GM12878 (cell line): ENCODE results near the gene PAF1. TPM values are rescaled to one million over a fixed set of nuclear protein-coding genes. Genes with fewer than 3 reads are reported as not detected.

Source experiments
- BCL3 ChIP-seq: IDR thresholded peaks from 2 replicates; pipeline ENCODE4 v1.6.1; 2011; ENCODE audit warnings: borderline replicate concordance, low read depth, mild to moderate bottlenecking, moderate library complexity, low read length; ENCODE audit not compliant: insufficient read depth, poor library complexity, severe bottlenecking
- CBFB ChIP-seq: IDR thresholded peaks from 2 replicates; pipeline ENCODE4 v1.6.1; 2016; ENCODE audit warnings: antibody characterized with exemption, low read depth
- CREB1 ChIP-seq: IDR thresholded peaks from 2 replicates; pipeline ENCODE4 v1.6.1; 2012; ENCODE audit warnings: low read depth, mild to moderate bottlenecking, inconsistent platforms
- CREM ChIP-seq: IDR thresholded peaks from 2 replicates; pipeline ENCODE4 v1.6.1; 2014; ENCODE audit warnings: antibody characterized with exemption, low read depth
- CTCF ChIP-seq, 3 experiments: IDR thresholded peaks in 2 of 3; conservative IDR thresholded peaks in 1 of 3; 2 replicates each; pipeline ENCODE4 v1.5.1; 2011; ENCODE audit warnings: low read depth in 3 of 3, low read length in 3 of 3, mild to moderate bottlenecking in 3 of 3, control low read depth in 2 of 3, moderate library complexity in 2 of 3, inconsistent platforms in 1 of 3, mixed read lengths in 1 of 3; ENCODE audit not compliant: control insufficient read depth in 2 of 3, insufficient read depth in 1 of 3; ENCODE audit errors: extremely low read depth in 1 of 3
- DPF2 ChIP-seq: fragments of 450-650 bp; IDR thresholded peaks from 2 replicates; pipeline ENCODE4 v1.6.1; 2017; ENCODE audit warnings: mild to moderate bottlenecking
- HDAC6 ChIP-seq: fragments of 200-600 bp; sonication (generic); IDR thresholded peaks from one replicate; pipeline ENCODE4 v1.8.0; 2017; ENCODE audit warnings: antibody characterized with exemption; ENCODE audit not compliant: unreplicated experiment
- IKZF2 ChIP-seq, 2 experiments: fragments of 450-650 bp; IDR thresholded peaks; 2 replicates each; pipeline ENCODE4 v1.6.1; 2017; ENCODE audit warnings: mild to moderate bottlenecking in 2 of 2, moderate library complexity in 2 of 2
- JUNB ChIP-seq: IDR thresholded peaks from 2 replicates; pipeline ENCODE4 v1.6.1; 2016; ENCODE audit warnings: antibody characterized with exemption, mild to moderate bottlenecking
- MXI1 ChIP-seq: fragments of 150-350 bp; IDR thresholded peaks from 2 replicates; pipeline ENCODE4 v1.6.1; 2011; ENCODE audit warnings: low read depth, mild to moderate bottlenecking, inconsistent platforms, low read length, improper control_type of control experiment
- NFXL1 ChIP-seq: fragments of 450-650 bp; IDR thresholded peaks from 2 replicates; pipeline ENCODE4 v1.6.1; 2017; ENCODE audit warnings: antibody characterized with exemption, mild to moderate bottlenecking, borderline replicate concordance
- NFYB ChIP-seq: IDR thresholded peaks from 2 replicates; pipeline ENCODE4 v1.6.1; 2011; ENCODE audit warnings: low read depth, mild to moderate bottlenecking, low read length, improper control_type of control experiment, moderate library complexity; ENCODE audit not compliant: insufficient read depth
- PAX5 ChIP-seq: IDR thresholded peaks from 2 replicates; pipeline ENCODE4 v1.6.1; 2011; ENCODE audit warnings: low read depth, low read length, borderline replicate concordance
- PKNOX1 ChIP-seq: fragments of 450-650 bp; IDR thresholded peaks from 2 replicates; pipeline ENCODE4 v1.6.1; 2016; ENCODE audit warnings: mild to moderate bottlenecking
- POLR2AphosphoS2 ChIP-seq: IDR thresholded peaks from 2 replicates; pipeline ENCODE4 v1.6.1; 2011; ENCODE audit warnings: low read depth, mild to moderate bottlenecking, low read length, improper control_type of control experiment, moderate library complexity
- POU2F2 ChIP-seq: IDR thresholded peaks from 3 replicates; pipeline ENCODE4 v1.6.1; 2011; ENCODE audit warnings: low read depth, mild to moderate bottlenecking, low read length, borderline replicate concordance
- RELA ChIP-seq: fragments of 450-650 bp; IDR thresholded peaks from 2 replicates; pipeline ENCODE4 v1.8.0; 2014; ENCODE audit warnings: borderline replicate concordance; ENCODE audit not compliant: partially characterized antibody
- RFX5 ChIP-seq: IDR thresholded peaks from 2 replicates; pipeline ENCODE4 v1.6.1; 2011; ENCODE audit warnings: low read depth, low read length, improper control_type of control experiment
- SIX5 ChIP-seq: IDR thresholded peaks from 2 replicates; pipeline ENCODE4 v1.6.1; 2011; ENCODE audit warnings: mild to moderate bottlenecking, low read depth, low read length, moderate library complexity; ENCODE audit not compliant: severe bottlenecking
- SPI1 ChIP-seq: IDR thresholded peaks from 2 replicates; pipeline ENCODE4 v1.6.1; 2011; ENCODE audit warnings: low read depth, mild to moderate bottlenecking, low read length, moderate library complexity, borderline replicate concordance; ENCODE audit not compliant: insufficient read depth
- TARDBP ChIP-seq: IDR thresholded peaks from 2 replicates; pipeline ENCODE4 v1.6.1; 2016; ENCODE audit warnings: borderline replicate concordance
- TBL1XR1 ChIP-seq: IDR thresholded peaks from 2 replicates; pipeline ENCODE4 v1.6.1; 2012; ENCODE audit warnings: low read depth, low read length, improper control_type of control experiment
- TCF12 ChIP-seq: IDR thresholded peaks from 2 replicates; pipeline ENCODE4 v1.6.1; 2011; ENCODE audit warnings: low read depth, mild to moderate bottlenecking, low read length
- USF1 ChIP-seq: IDR thresholded peaks from 2 replicates; pipeline ENCODE4 v1.6.1; 2011; ENCODE audit warnings: borderline replicate concordance, low read depth, mild to moderate bottlenecking, moderate library complexity, mixed read lengths, low read length; ENCODE audit not compliant: insufficient read depth; ENCODE audit errors: extremely low read length
- ZNF24 ChIP-seq: fragments of 450-650 bp; IDR thresholded peaks from 2 replicates; pipeline ENCODE4 v1.6.1; 2017; ENCODE audit warnings: antibody characterized with exemption, mild to moderate bottlenecking
- polyA plus RNA-seq, 11 experiments: library from polyadenylated mRNA; depleted of rRNA in 4 of 11; unstranded in 6 of 11; stranded (reverse) in 5 of 11; fragments of >200 nt; fragmentation: Nextera tagmentation in 4 of 11; fragmentation: Illumina TruSeq in 1 of 11; extraction: Ambion mirVana in 4 of 11; extraction: Trizol in 1 of 11; gene quantifications; 1 replicate in 1 of 11; 2 replicates in 10 of 11; pipeline versions ENCODE4 v1.2.1 to v1.2.3, GENCODE V29; 2011 to 2016; ENCODE audit warnings: inconsistent platforms in 2 of 11, missing spikeins in 2 of 11, low read depth in 1 of 11
- total RNA-seq, 4 experiments: library from RNA; depleted of rRNA in 3 of 4; stranded (reverse); fragments of >200 nt in 3 of 4; fragmentation: Illumina TruSeq in 1 of 4; extraction: Trizol in 1 of 4; gene quantifications; 2 replicates each; pipeline versions ENCODE4 v1.2.1 to v1.2.3, GENCODE V29; 2013 to 2021

The PAF1 gene
- total and polyA plus RNA-seq, 10 of the 15 experiments (the other 5 are each of a cell fraction or from before 2014, with no cell fraction given), result 1.7 to 45.8 (median 39.6) TPM

GRCh38 chr19:39403331-39404312, 12.7 kb upstream of the PAF1 start (continued):
- TF ChIP-seq RFX5, result no peak
- TF ChIP-seq RELA, result peak; percentile 92
- peak; percentile 26; the same call in 1 of the 2 replicates for TF ChIP-seq SPI1
- peak; percentile 99 for TF ChIP-seq TBL1XR1
- no peak for TF ChIP-seq TARDBP
- TF ChIP-seq CREB1, result no peak
- no peak for TF ChIP-seq NFXL1
- TF ChIP-seq CREM, result peak; percentile 79
- TF ChIP-seq NFYB, result no peak
- TF ChIP-seq USF1, result no peak
- TF ChIP-seq JUNB, result peak; percentile 29; the same call in 1 of the 2 replicates
- TF ChIP-seq SIX5, result no peak
- no peak for TF ChIP-seq PKNOX1
- TF ChIP-seq ZNF24, result no peak
- no peak for TF ChIP-seq HDAC6
- peak; percentile 85 for TF ChIP-seq BCL3
- TF ChIP-seq POLR2AphosphoS2, result no peak; the same call in 1 of the 2 replicates
- peak; percentile 94 to 95 for TF ChIP-seq IKZF2 (IDR thresholded peaks at IDR 0.05)
- TF ChIP-seq TCF12, result peak; percentile 77; the same call in 1 of the 2 replicates
- no peak for TF ChIP-seq CBFB
- TF ChIP-seq POU2F2, result peak; percentile 53; the same call in 1 of the 3 replicates
- 0 out of 2 replicates have a peak, but pooled peaks have one; percentile 69 for TF ChIP-seq DPF2
- no peak for TF ChIP-seq CTCF (IDR thresholded peaks at IDR 0.05 in 2 of 3, conservative IDR thresholded peaks at IDR 0.05 in 1 of 3; ENCODE audit: control insufficient read depth in 2 of 3, extremely low read depth in 1 of 3, insufficient read depth in 1 of 3, low read depth in 3 of 3, low read length in 3 of 3)
- no peak; the same call in 1 of the 2 replicates for TF ChIP-seq MXI1
- peak; percentile 81 for TF ChIP-seq PAX5
